Melanocyte of skin (primary cell): ENCODE results near the gene TSC22D3. TPM values are rescaled to one million over a fixed set of nuclear protein-coding genes. Genes with fewer than 3 reads are reported as not detected.

Source experiments
- total RNA-seq, 2 donors: library from RNA; depleted of rRNA; stranded (reverse); fragments of >200 nt; gene quantifications; 2 replicates each; pipeline ENCODE4 v1.2.3, GENCODE V29; 2012

TSC22D3 gene
- total RNA-seq: 10 to 100 TPM; 29.0 to 37.9 TPM

DNA sequence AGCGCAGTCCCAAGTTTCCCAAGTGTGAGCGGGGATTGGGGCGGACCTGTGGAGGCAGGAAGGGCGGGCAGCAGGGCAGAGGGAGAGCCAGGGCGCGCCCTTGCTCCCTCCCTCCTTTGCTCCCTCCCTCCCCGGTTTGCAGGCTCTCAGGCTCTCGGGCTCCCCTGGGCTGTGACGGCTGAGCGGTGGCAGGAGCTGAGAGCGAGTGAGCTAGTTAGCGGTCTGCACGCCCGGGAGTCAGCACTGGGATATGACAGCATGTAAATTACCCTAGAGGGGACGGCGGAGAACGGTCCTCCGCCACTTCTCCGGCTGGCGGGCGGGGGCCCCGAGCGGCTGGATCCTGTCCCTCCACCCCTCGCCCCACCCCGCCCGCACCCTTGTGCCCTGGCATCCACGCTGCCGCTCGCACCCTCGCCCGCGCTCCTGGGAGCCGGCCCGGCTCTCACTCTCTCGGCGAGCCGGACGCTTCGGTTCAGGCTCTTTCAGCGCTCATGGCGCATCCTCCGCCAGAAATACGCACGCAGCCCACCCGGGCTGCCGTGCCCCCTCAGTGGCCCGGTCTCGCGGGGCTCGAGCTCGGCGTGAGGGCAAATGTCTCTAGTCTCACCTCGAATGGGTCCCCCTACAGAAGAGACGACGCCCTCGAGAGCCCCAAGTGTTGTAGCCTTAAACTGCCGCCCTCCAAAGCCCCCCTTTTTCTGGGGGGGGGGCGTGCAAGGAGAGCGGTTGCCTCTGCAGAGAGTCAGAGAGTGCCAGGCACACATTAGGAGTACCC lies at the start of gene TSC22D3:
Gene TSC22D3, minus strand, starts transcription at position 54 of the 778 bp plus-strand sequence. CDS start 368 bp downstream, outside the sequence.

GRCh38 chrX:107777536-107777832 lies 1.9 kb upstream of the TSC22D3 start, which contains the start of gene NCBP2L:
NCBP2L (plus strand) TSS chrX:107777733; CDS start chrX:107794221, 16,488 bp downstream.

Other genes starting within 250 kb of the TSC22D3 start
- 10 to 100 TPM; 25.5 to 50.0 TPM for gene PRPS1, start 147.3 kb downstream of the TSC22D3 start, total RNA-seq
- not detected for gene NCBP2L, start 1.9 kb upstream of the TSC22D3 start, total RNA-seq
- 10 to 100 TPM in 1 of 2 donors, 1 to 10 TPM in 1; 4.5 to 16.0 TPM for gene MID2, start 50.1 kb upstream of the TSC22D3 start, total RNA-seq
- not detected for gene TEX13B, start 206.6 kb upstream of the TSC22D3 start, total RNA-seq